IMR-90 (cell line): ENCODE data around the gene QSOX2. TPM values are rescaled to one million over a fixed set of nuclear protein-coding genes. Genes with fewer than 3 reads are reported as not detected.

Experiments used
- ATAC-seq: fragments of 200-7000 bp; cut with Tn5 transposase; 2 replicates; pipeline ENCODE4 v1.9.1; 2020; ENCODE audit warnings: low read depth, mild to moderate bottlenecking, moderate library complexity
- BruUV-seq: library from RNA; stranded (reverse); fragments of 400-500 nt; replicated peaks from 2 replicates; lab custom pipeline; 2021; lab: Mats Ljungman, UMichigan
- CTCF ChIA-PET: fragments of 300-600 bp; formaldehyde crosslinking; extraction: SDS; loops from one replicate; lab custom pipeline; 2021; ENCODE audit warnings: antibody characterized with exemption; lab: Yijun Ruan, JAX
- POLR2A ChIA-PET: fragments of 300-600 bp; sonication (Branson Sonifier 250); formaldehyde crosslinking; loops from one replicate; lab custom pipeline; 2022; ENCODE audit warnings: antibody characterized with exemption; ENCODE audit not compliant: unreplicated experiment; lab: Charles Lee
- DNase-seq: peaks from one replicate; pipeline ENCODE4 v3.0.0; 2013
- H2AFZ ChIP-seq: replicated peaks from 2 replicates; pipeline ENCODE3; 2013; ENCODE audit warnings: low read length, mild to moderate bottlenecking; ENCODE audit not compliant: poor library complexity
- H2AK5ac ChIP-seq: 2 replicates; pipeline ENCODE4 v1.6.1; 2013; ENCODE audit warnings: low read depth, low read length, inconsistent platforms
- H2AK9ac ChIP-seq: replicated peaks from 2 replicates; pipeline ENCODE3; 2013; ENCODE audit warnings: mild to moderate bottlenecking, low read depth, low read length, moderate library complexity; ENCODE audit not compliant: poor library complexity
- H2BK120ac ChIP-seq: 2 replicates; pipeline ENCODE4 v1.6.1; 2013; ENCODE audit warnings: low read depth, low read length, inconsistent platforms
- H2BK15ac ChIP-seq: 3 replicates; pipeline ENCODE4 v1.6.1; 2013; ENCODE audit warnings: low read depth, low read length, inconsistent platforms
- H2BK20ac ChIP-seq: 2 replicates; pipeline ENCODE4 v1.6.1; 2013; ENCODE audit warnings: low read depth, mild to moderate bottlenecking, inconsistent platforms, low read length, moderate library complexity
- H2BK5ac ChIP-seq: 2 replicates; pipeline ENCODE4 v1.6.1; 2013; ENCODE audit warnings: mild to moderate bottlenecking, low read depth, low read length, inconsistent platforms; ENCODE audit not compliant: poor library complexity, severe bottlenecking
- H3K14ac ChIP-seq: replicated peaks from 2 replicates; pipeline ENCODE4 v1.6.1; 2013; ENCODE audit warnings: low read depth, low read length, inconsistent platforms
- H3K18ac ChIP-seq: 2 replicates; pipeline ENCODE4 v1.6.1; 2013; ENCODE audit warnings: low read depth, low read length, control low read depth
- H3K23ac ChIP-seq: 2 replicates; pipeline ENCODE4 v1.6.1; 2013; ENCODE audit warnings: low read depth, low read length, inconsistent platforms
- H3K27ac ChIP-seq: 2 replicates; pipeline ENCODE4 v1.5.1; 2013; ENCODE audit warnings: mild to moderate bottlenecking, control low read depth, low read length; ENCODE audit not compliant: insufficient read depth
- H3K27me3 ChIP-seq: 2 replicates; pipeline ENCODE4 v1.6.1; 2013; ENCODE audit warnings: low read length; ENCODE audit not compliant: control insufficient read depth, insufficient read depth
- H3K36me3 ChIP-seq: 2 replicates; pipeline ENCODE4 v1.6.1; 2013; ENCODE audit warnings: low read length, mixed read lengths; ENCODE audit not compliant: control insufficient read depth, insufficient read depth
- H3K4ac ChIP-seq: 2 replicates; pipeline ENCODE4 v1.6.1; 2013; ENCODE audit warnings: low read depth, low read length, inconsistent platforms
- H3K4me1 ChIP-seq: 2 replicates; pipeline ENCODE4 v1.6.1; 2013; ENCODE audit warnings: low read length, mixed read lengths; ENCODE audit not compliant: control insufficient read depth, insufficient read depth
- H3K4me2 ChIP-seq: 2 replicates; pipeline ENCODE4 v1.6.1; 2013; ENCODE audit warnings: low read depth, mild to moderate bottlenecking, control low read depth, low read length, moderate library complexity
- H3K4me3 ChIP-seq: 2 replicates; pipeline ENCODE4 v1.5.1; 2013; ENCODE audit warnings: low read depth, mild to moderate bottlenecking, control low read depth, low read length, moderate library complexity; ENCODE audit not compliant: insufficient read depth
- H3K56ac ChIP-seq: 2 replicates; pipeline ENCODE4 v1.6.1; 2013; ENCODE audit warnings: low read length, inconsistent platforms; ENCODE audit not compliant: insufficient read depth; ENCODE audit errors: extremely low read depth
- H3K79me1 ChIP-seq, 2 experiments: 2 replicates each; pipeline ENCODE4 v1.6.1; 2013; ENCODE audit warnings: low read length in 2 of 2, inconsistent platforms in 1 of 2, low read depth in 1 of 2
- H3K9ac ChIP-seq: 2 replicates; pipeline ENCODE4 v1.6.1; 2013; ENCODE audit warnings: low read depth, low read length, control low read depth
- H3K9me1 ChIP-seq: 2 replicates; pipeline ENCODE4 v1.6.1; 2013; ENCODE audit warnings: low read length, inconsistent platforms; ENCODE audit not compliant: insufficient read depth
- H3K9me3 ChIP-seq: 2 replicates; pipeline ENCODE4 v1.6.1; 2013; ENCODE audit warnings: low read length; ENCODE audit not compliant: control insufficient read depth, insufficient read depth
- H4K20me1 ChIP-seq: 2 replicates; pipeline ENCODE4 v1.6.1; 2013; ENCODE audit warnings: low read length, inconsistent platforms; ENCODE audit not compliant: insufficient read depth
- H4K5ac ChIP-seq: 2 replicates; pipeline ENCODE4 v1.6.1; 2013; ENCODE audit warnings: mild to moderate bottlenecking, low read depth, low read length, control low read depth
- H4K8ac ChIP-seq, 2 experiments: 2 replicates each; pipeline ENCODE4 v1.6.1; 2013; ENCODE audit warnings: low read depth in 2 of 2, low read length in 2 of 2, control low read depth in 1 of 2, inconsistent platforms in 1 of 2
- H4K91ac ChIP-seq: 2 replicates; pipeline ENCODE4 v1.6.1; 2013; ENCODE audit warnings: low read depth, low read length, inconsistent platforms; ENCODE audit not compliant: insufficient read depth
- CHD1 ChIP-seq: IDR thresholded peaks from 2 replicates; pipeline ENCODE4 v1.6.1; 2012; ENCODE audit warnings: low read depth, low read length, improper control_type of control experiment
- CTCF ChIP-seq: conservative IDR thresholded peaks from 2 replicates; pipeline ENCODE4 v1.5.1; 2012; ENCODE audit warnings: mild to moderate bottlenecking, low read depth, low read length, improper control_type of control experiment
- ELK1 ChIP-seq: fragments of 150-350 bp; IDR thresholded peaks from 2 replicates; pipeline ENCODE4 v1.6.1; 2016; ENCODE audit warnings: low read depth, mild to moderate bottlenecking, low read length, moderate library complexity, borderline replicate concordance
- FOS ChIP-seq: fragments of 150-350 bp; IDR thresholded peaks from 2 replicates; pipeline ENCODE4 v1.6.1; 2016; ENCODE audit warnings: low read depth, low read length
- MAZ ChIP-seq: IDR thresholded peaks from 2 replicates; pipeline ENCODE4 v1.6.1; 2012; ENCODE audit warnings: low read depth, mild to moderate bottlenecking, low read length, improper control_type of control experiment, moderate library complexity, borderline replicate concordance
- NFE2L2 ChIP-seq: fragments of 150-350 bp; IDR thresholded peaks from 2 replicates; pipeline ENCODE4 v1.6.1; 2016; ENCODE audit warnings: low read depth, mild to moderate bottlenecking, low read length
- POLR2A ChIP-seq: IDR thresholded peaks from 2 replicates; pipeline ENCODE4 v1.6.1; 2012; ENCODE audit warnings: mild to moderate bottlenecking, low read depth, low read length
- RFX5 ChIP-seq: IDR thresholded peaks from 2 replicates; pipeline ENCODE4 v1.8.0; 2012; ENCODE audit warnings: low read depth, mild to moderate bottlenecking, low read length, moderate library complexity
- SMC3 ChIP-seq: fragments of 150-350 bp; IDR thresholded peaks from 2 replicates; pipeline ENCODE4 v1.6.1; 2016; ENCODE audit warnings: low read depth, mild to moderate bottlenecking, antibody characterized with exemption, low read length, moderate library complexity
- USF2 ChIP-seq: fragments of 150-350 bp; IDR thresholded peaks from 2 replicates; pipeline ENCODE4 v1.6.1; 2017; ENCODE audit warnings: mild to moderate bottlenecking, antibody characterized with exemption, low read length, low read depth
- WGBS, 2 experiments: methylation state at CpG; one replicate each; pipeline versions ENCODE4 v1.1.5 to v1.1.7; 2013; ENCODE audit warnings: missing lambda C conversion rate in 2 of 2; ENCODE audit not compliant: insufficient read length in 1 of 2; ENCODE audit errors: extremely low coverage in 2 of 2; 5-methylcytosine and 5-hydroxymethylcytosine counted together
- dilution Hi-C: fragments of 300-500 bp; cut with HindIII; formaldehyde crosslinking; loops from one replicate; pipeline ENCODE4 v1.14.3; 2018; ENCODE audit warnings: low sequenced_read_pairs; ENCODE audit not compliant: unreplicated experiment
- in situ Hi-C: fragments of 300-500 bp; cut with MboI; formaldehyde crosslinking; loops from 3 replicates; pipeline ENCODE4 v1.14.3; 2019; ENCODE audit warnings: low sequenced_read_pairs, inconsistent platforms, mixed read lengths
- intact Hi-C: fragments of 100-400 bp; cut with micrococcal nuclease; formaldehyde crosslinking; loops from 2 replicates; pipeline ENCODE4 v1.10.0; 2022
- polyA plus RNA-seq, 3 experiments: library from polyadenylated mRNA; depleted of rRNA; stranded (reverse); fragments of >200 nt; gene quantifications; 2 replicates each; pipeline ENCODE4 v1.2.3, GENCODE V29; 2012; ENCODE audit warnings: low replicate concordance in 1 of 3
- total RNA-seq: library from RNA; depleted of rRNA; stranded (reverse); fragments of >200 nt; gene quantifications from 2 replicates; pipeline ENCODE4 v1.2.3, GENCODE V29; 2012

The QSOX2 gene
- total and polyA plus RNA-seq, 2 of the 4 experiments (the other 2 are of a cell fraction), result 5.9 to 12.9 TPM

- Histone ChIP-seq H4K5ac (no peak overlapping the region), H2BK15ac (no peak overlapping the region), H3K4me3 (no peak overlapping the region), H2BK5ac (no peak overlapping the region), H3K9ac (no peak overlapping the region), H3K14ac (no peak overlapping the region), H2BK120ac (no peak overlapping the region), H3K4me1 (no peaks in the 10 kb centered on the region), H3K27ac (no peak overlapping the region), H2AFZ (no peak overlapping the region), H3K56ac (no peak overlapping the region), H4K91ac (no peak overlapping the region), H2BK20ac (no peak overlapping the region), H2AK9ac (no peak overlapping the region), H3K9me1 (no peaks in the 10 kb centered on the region), H3K27me3 (peaks cover 28% of the 10 kb centered on the region), H3K4ac (no peak overlapping the region), H3K79me1 (no peaks in the 10 kb centered on the region), H2AK5ac (no peak overlapping the region), H3K4me2 (no peak overlapping the region), H3K18ac (no peak overlapping the region), H4K20me1 (no peaks in the 10 kb centered on the region), H3K9me3 (no peaks in the 10 kb centered on the region), H3K23ac (no peak overlapping the region), H4K8ac (no peak overlapping the region), H3K36me3 (no peaks in the 10 kb centered on the region)
- TF ChIP-seq ELK1 (no peak), CTCF (no peak), NFE2L2 (no peak), FOS (no peak), POLR2A (no peak), CHD1 (no peak), RFX5 (no peak), SMC3 (no peak), MAZ (no peak), USF2 (no peak)
- 76% methylated on average over 3 of the region's 20 CpGs; no CpG with 5 or more reads in 1 of the 2 experiments for WGBS, 2 experiments
- dilution Hi-C loops, result no loop called here
- no TSS peak for BruUV-seq
- DNase-seq (no peak), ATAC-seq (no peak)
- intact Hi-C loops, result no loop called here
- in situ Hi-C loops, result no loop called here
- ChIA-PET POLR2A (no interaction called here), CTCF (no interaction called here)
These were observed 15.4 kb upstream of the QSOX2 start for GRCh38 chr9:136260936-136261472.
